ACC112 (cell line): ENCODE data around the gene POLD4.
A peak's percentile ranks its signal among the peaks of the same experiment; 100 is the strongest.

Experiments used
- H2AFZ ChIP-seq: fragments of 200-600 bp; sonication (generic); one replicate; pipeline ENCODE4 v1.6.0; 2017; ENCODE audit warnings: antibody characterized with exemption, low read length; ENCODE audit not compliant: unreplicated experiment
- H3K27ac ChIP-seq: fragments of 200-600 bp; sonication (generic); 2 replicates; pipeline ENCODE4 v1.5.1; 2014; ENCODE audit warnings: low read depth, mild to moderate bottlenecking, antibody characterized with exemption, low read length, moderate library complexity
- H3K27me3 ChIP-seq: fragments of 200-600 bp; sonication (generic); 2 replicates; pipeline ENCODE4 v1.6.1; 2014; ENCODE audit warnings: mild to moderate bottlenecking, antibody characterized with exemption, low read length, moderate library complexity, mixed read lengths; ENCODE audit not compliant: insufficient read depth
- H3K36me3 ChIP-seq: fragments of 200-600 bp; sonication (generic); 2 replicates; pipeline ENCODE4 v1.6.1; 2016; ENCODE audit warnings: mild to moderate bottlenecking, antibody characterized with exemption, low read length, moderate library complexity, mixed read lengths; ENCODE audit not compliant: insufficient read depth
- H3K4me1 ChIP-seq: fragments of 200-600 bp; sonication (generic); one replicate; pipeline ENCODE4 v1.6.1; 2016; ENCODE audit warnings: low read length, mixed read lengths; ENCODE audit not compliant: insufficient read depth, unreplicated experiment, control insufficient read depth
- H3K4me3 ChIP-seq: fragments of 200-600 bp; sonication (generic); 2 replicates; pipeline ENCODE4 v1.5.1; 2014; ENCODE audit warnings: mild to moderate bottlenecking, low read depth, low read length
- H3K79me2 ChIP-seq: fragments of 200-600 bp; sonication (generic); one replicate; pipeline ENCODE4 v1.6.0; 2016; ENCODE audit warnings: low read length; ENCODE audit not compliant: control insufficient read depth, unreplicated experiment, insufficient read depth

The POLD4 gene

GRCh38 chr11:67396587-67397389, 43.4 kb upstream of the POLD4 start:
- Histone ChIP-seq H2AFZ (no peak overlapping the region), H3K27me3 (no peaks in the 10 kb centered on the region), H3K36me3 (peaks cover 2% of the 10 kb centered on the region; the same call in 1 of the 2 replicates), H3K79me2 (peaks cover 15% of the 10 kb centered on the region), H3K27ac (no peak overlapping the region), H3K4me1 (peaks cover 9% of the 10 kb centered on the region), H3K4me3 (no peak overlapping the region)

GRCh38 chr11:67396259-67396581, 42.9 kb upstream of the POLD4 start:
- Histone ChIP-seq H3K79me2 (peaks cover 12% of the 10 kb centered on the region), H3K4me3 (no peak overlapping the region), H3K27ac (no peak overlapping the region), H3K36me3 (peaks cover 2% of the 10 kb centered on the region; the same call in 1 of the 2 replicates), H2AFZ (no peak overlapping the region), H3K4me1 (peaks cover 9% of the 10 kb centered on the region), H3K27me3 (no peaks in the 10 kb centered on the region)

- Histone ChIP-seq H3K4me3 (no peak overlapping the region), H2AFZ (no peak overlapping the region), H3K36me3 (peaks cover 2% of the 10 kb centered on the region; the same call in 1 of the 2 replicates), H3K79me2 (peaks cover 7% of the 10 kb centered on the region), H3K27me3 (no peaks in the 10 kb centered on the region), H3K4me1 (peaks cover 8% of the 10 kb centered on the region), H3K27ac (no peak overlapping the region)
These were observed 42.4 kb upstream of the POLD4 start for GRCh38 chr11:67395555-67396258.

GRCh38 chr11:67393990-67394389, 40.6 kb upstream of the POLD4 start:
- Histone ChIP-seq H3K27me3 (no peaks in the 10 kb centered on the region), H3K36me3 (no peaks in the 10 kb centered on the region), H2AFZ (no peak overlapping the region), H3K79me2 (no peaks in the 10 kb centered on the region), H3K4me3 (no peak overlapping the region), H3K4me1 (no peaks in the 10 kb centered on the region), H3K27ac (no peak overlapping the region)

GRCh38 chr11:67393437-67393836, 40.1 kb upstream of the POLD4 start:
- H3K36me3 ChIP-seq = no peaks in the 10 kb centered on the region

GRCh38 chr11:67392183-67392715, 38.9 kb upstream of the POLD4 start:
- Histone ChIP-seq H3K36me3 (no peaks in the 10 kb centered on the region), H2AFZ (peak overlapping the region; percentile 66), H3K79me2 (no peaks in the 10 kb centered on the region), H3K4me1 (no peaks in the 10 kb centered on the region), H3K4me3 (peak overlapping the region; percentile 84), H3K27me3 (no peaks in the 10 kb centered on the region), H3K27ac (peak overlapping the region; percentile 50; the same call in 1 of the 2 replicates)

More at GRCh38 chr11:67393437-67393836, 40.1 kb upstream of the POLD4 start:
- H3K4me3 ChIP-seq = no peak overlapping the region
- no peak overlapping the region for H3K27ac ChIP-seq
- H3K4me1 ChIP-seq = no peaks in the 10 kb centered on the region
- no peak overlapping the region for H2AFZ ChIP-seq
- no peaks in the 10 kb centered on the region for H3K79me2 ChIP-seq
- no peaks in the 10 kb centered on the region for H3K27me3 ChIP-seq

- Histone ChIP-seq H3K27ac (peak within 1 kb of the TSS; percentile 50; the same call in 1 of the 2 replicates), H3K4me3 (peak within 1 kb of the TSS; percentile 84), H2AFZ (peak within 1 kb of the TSS; percentile 78), H3K27me3 (no peaks in the 10 kb centered on the region), H3K4me1 (no peaks in the 10 kb centered on the region), H3K36me3 (no peaks in the 10 kb centered on the region), H3K79me2 (no peaks in the 10 kb centered on the region)
These were observed 38.2 kb upstream of the POLD4 start, which contains the start of gene RAD9A for GRCh38 chr11:67391304-67392182. Gene RAD9A (plus strand): TSS chr11:67391986. CDS start chr11:67392045, 59 bp downstream.

- Histone ChIP-seq H3K27me3 (no peaks in the 10 kb centered on the region), H3K27ac (peak overlapping the region; percentile 39; the same call in 1 of the 2 replicates), H2AFZ (peak overlapping the region; percentile 78), H3K4me1 (no peaks in the 10 kb centered on the region), H3K36me3 (no peaks in the 10 kb centered on the region), H3K79me2 (no peaks in the 10 kb centered on the region), H3K4me3 (peak overlapping the region; percentile 84)
These were observed 37.6 kb upstream of the POLD4 start for GRCh38 chr11:67390947-67391303.

GRCh38 chr11:67389477-67389876, 36.1 kb upstream of the POLD4 start:
- H2AFZ ChIP-seq = no peak overlapping the region
- H3K79me2 ChIP-seq = no peaks in the 10 kb centered on the region
- peaks cover 12% of the 10 kb centered on the region for H3K4me1 ChIP-seq
- no peaks in the 10 kb centered on the region for H3K27me3 ChIP-seq
- H3K4me3 ChIP-seq = no peak overlapping the region
- no peak overlapping the region for H3K27ac ChIP-seq
- H3K36me3 ChIP-seq = no peaks in the 10 kb centered on the region

- Histone ChIP-seq H3K36me3 (no peaks in the 10 kb centered on the region), H3K27ac (no peak overlapping the region), H3K27me3 (no peaks in the 10 kb centered on the region), H3K4me1 (peaks cover 15% of the 10 kb centered on the region), H2AFZ (no peak overlapping the region), H3K4me3 (no peak overlapping the region), H3K79me2 (no peaks in the 10 kb centered on the region)
These were observed 34.2 kb upstream of the POLD4 start for GRCh38 chr11:67387518-67387917.
